ENCODE data around the gene ZNF140. TPM values are rescaled to one million over a fixed set of nuclear protein-coding genes. Genes with fewer than 3 reads are reported as not detected.

ZNF140 gene
- total RNA-seq, 2 experiments from 2014 or later, result 13.1 to 13.4 TPM

- intact Hi-C loops (cut with micrococcal nuclease; ENCODE audit: unreplicated experiment), result no loop called here
- H3K9me3 ChIP-seq (ENCODE audit: low read length), result peaks cover 79% of the 10 kb centered on the region
- no peak overlapping the region for H3K4me2 ChIP-seq (ENCODE audit: low read length)
- no peaks in the 10 kb centered on the region for H3K9me2 ChIP-seq (ENCODE audit: insufficient read depth, low read length)
- no peak overlapping the region for H2AFZ ChIP-seq (ENCODE audit: low read length)
- no peaks in the 10 kb centered on the region for H4K20me1 ChIP-seq (ENCODE audit: insufficient read depth, low read length)
- BruUV-seq (replicated peaks), result no TSS peak
- H3K4me1 ChIP-seq (ENCODE audit: insufficient read depth, low read length, poor library complexity, severe bottlenecking), result no peaks in the 10 kb centered on the region
- no peak for TF ChIP-seq CTCF (conservative IDR thresholded peaks at IDR 0.05; ENCODE audit: low read length)
- TF ChIP-seq EZH2phosphoT487 (IDR thresholded peaks at IDR 0.05; ENCODE audit: borderline replicate concordance, low read depth, low read length), result no peak
- no peaks in the 10 kb centered on the region for H3K79me2 ChIP-seq (ENCODE audit: insufficient read depth, low read depth, low read length)
- POLR2A ChIA-PET, result no interaction called here
- peak; percentile 24 for DNase-seq (ENCODE audit: low spot score)
- no peak overlapping the region for H3K27ac ChIP-seq (ENCODE audit: low read depth, low read length, poor library complexity, severe bottlenecking)
- CTCF ChIA-PET (ENCODE audit: unreplicated experiment), result no interaction called here
- peaks cover 56% of the 10 kb centered on the region for H3K36me3 ChIP-seq (ENCODE audit: insufficient read depth, low read length)
- no peak overlapping the region for H3K4me3 ChIP-seq (ENCODE audit: low read depth, low read length, poor library complexity, severe bottlenecking)
Observed at GRCh38 chr12:133058203-133059113, 22.3 kb upstream of the ZNF140 start.

- H3K9me3 ChIP-seq (ENCODE audit: low read length), result peaks cover 85% of the 10 kb centered on the region
- peaks cover 30% of the 10 kb centered on the region for H3K36me3 ChIP-seq (ENCODE audit: insufficient read depth, low read length)
- no TSS peak for BruUV-seq (replicated peaks)
- no peak overlapping the region for H3K27ac ChIP-seq (ENCODE audit: low read depth, low read length, poor library complexity, severe bottlenecking)
- intact Hi-C loops (cut with micrococcal nuclease; ENCODE audit: unreplicated experiment), result no loop called here
- no peaks in the 10 kb centered on the region for H3K79me2 ChIP-seq (ENCODE audit: insufficient read depth, low read depth, low read length)
- POLR2A ChIA-PET, result no interaction called here
- DNase-seq (ENCODE audit: low spot score), result no peak
- no peaks in the 10 kb centered on the region for H3K4me1 ChIP-seq (ENCODE audit: insufficient read depth, low read length, poor library complexity, severe bottlenecking)
- CTCF ChIA-PET (ENCODE audit: unreplicated experiment), result no interaction called here
- H3K4me3 ChIP-seq (ENCODE audit: low read depth, low read length, poor library complexity, severe bottlenecking), result no peak overlapping the region
- no peak for TF ChIP-seq CTCF (conservative IDR thresholded peaks at IDR 0.05; ENCODE audit: low read length)
- TF ChIP-seq EZH2phosphoT487 (IDR thresholded peaks at IDR 0.05; ENCODE audit: borderline replicate concordance, low read depth, low read length), result no peak
- no peaks in the 10 kb centered on the region for H4K20me1 ChIP-seq (ENCODE audit: insufficient read depth, low read length)
- H3K9me2 ChIP-seq (ENCODE audit: insufficient read depth, low read length), result no peaks in the 10 kb centered on the region
- H2AFZ ChIP-seq (ENCODE audit: low read length), result no peak overlapping the region
- no peak overlapping the region for H3K4me2 ChIP-seq (ENCODE audit: low read length)
Observed at GRCh38 chr12:133061954-133062353, 18.8 kb upstream of the ZNF140 start.

GRCh38 chr12:133063556-133063955, 17.2 kb upstream of the ZNF140 start:
- H3K4me2 ChIP-seq (ENCODE audit: low read length), result no peak overlapping the region
- intact Hi-C loops (cut with micrococcal nuclease; ENCODE audit: unreplicated experiment), result no loop called here
- no peak for DNase-seq (ENCODE audit: low spot score)
- no peaks in the 10 kb centered on the region for H3K79me2 ChIP-seq (ENCODE audit: insufficient read depth, low read depth, low read length)
- H4K20me1 ChIP-seq (ENCODE audit: insufficient read depth, low read length), result no peaks in the 10 kb centered on the region
- ChIA-PET CTCF (ENCODE audit: unreplicated experiment) (no interaction called here), POLR2A (no interaction called here)
- H3K4me1 ChIP-seq (ENCODE audit: insufficient read depth, low read length, poor library complexity, severe bottlenecking), result no peaks in the 10 kb centered on the region
- no peak overlapping the region for H2AFZ ChIP-seq (ENCODE audit: low read length)
- H3K27ac ChIP-seq (ENCODE audit: low read depth, low read length, poor library complexity, severe bottlenecking), result no peak overlapping the region
- BruUV-seq (replicated peaks), result no TSS peak
- H3K9me3 ChIP-seq (ENCODE audit: low read length), result peaks cover 69% of the 10 kb centered on the region
- H3K4me3 ChIP-seq (ENCODE audit: low read depth, low read length, poor library complexity, severe bottlenecking), result no peak overlapping the region
- TF ChIP-seq EZH2phosphoT487 (IDR thresholded peaks at IDR 0.05; ENCODE audit: borderline replicate concordance, low read depth, low read length) (no peak), CTCF (conservative IDR thresholded peaks at IDR 0.05; ENCODE audit: low read length) (no peak)
- H3K36me3 ChIP-seq (ENCODE audit: insufficient read depth, low read length), result peaks cover 14% of the 10 kb centered on the region
- H3K9me2 ChIP-seq (ENCODE audit: insufficient read depth, low read length), result no peaks in the 10 kb centered on the region

Measured in OCI-LY7 (cell line).